ENCODE results near the gene PITPNM1. TPM values are rescaled to one million over a fixed set of nuclear protein-coding genes. Genes with fewer than 3 reads are reported as not detected.

Gene PITPNM1
- total RNA-seq, 1 experiment from 2014 or later, result 70.4 TPM

- CTCF ChIA-PET, result no interaction called here
- no peak for ATAC-seq
Observed at GRCh38 chr11:67520856-67521824, 16.0 kb upstream of the PITPNM1 start.

GRCh38 chr11:67519726-67520125 is 14.6 kb upstream of the PITPNM1 start:
- BruUV-seq (replicated peaks), result no TSS peak
- DNase-seq (ENCODE audit: low read depth, low spot score) (no peak), ATAC-seq (no peak)
- intact Hi-C loops (cut with micrococcal nuclease; ENCODE audit: unreplicated experiment) (no loop called here), in situ Hi-C loops (cut with HindIII; ENCODE audit: low pct_unique_long_range_greater_than_20kb, low sequenced_read_pairs) (no loop called here)
- no peaks in the 10 kb centered on the region for H3K36me3 ChIP-seq (ENCODE audit: control insufficient read depth, insufficient read depth, low read length)
- H3K4me3 ChIP-seq (ENCODE audit: low read depth in 2 of 2, low read length in 2 of 2), result no peak overlapping the region
- no peaks in the 10 kb centered on the region for H3K27me3 ChIP-seq (ENCODE audit: control insufficient read depth, insufficient read depth, low read length)
- H3K9me3 ChIP-seq (ENCODE audit: control insufficient read depth, insufficient read depth, low read depth, low read length), result no peaks in the 10 kb centered on the region
- ChIA-PET CTCF (no interaction called here), POLR2A (no interaction called here)
- no peak overlapping the region for H3K27ac ChIP-seq (ENCODE audit: low read length)
- peaks cover 3% of the 10 kb centered on the region; the same call in 1 of the 2 replicates for H3K4me1 ChIP-seq (ENCODE audit: control insufficient read depth, insufficient read depth, low read length)
- TF ChIP-seq REST (IDR thresholded peaks at IDR 0.05; ENCODE audit: insufficient read depth in 1 of 2, low read depth in 2 of 2, low read length in 1 of 2), result no peak
- TF ChIP-seq TCF7L2 (IDR thresholded peaks at IDR 0.05; ENCODE audit: low read depth, low read length), result no peak
- TF ChIP-seq POLR2AphosphoS5 (IDR thresholded peaks at IDR 0.05; ENCODE audit: low read depth, low read length), result no peak
- no peak for TF ChIP-seq CTCF (IDR thresholded peaks at IDR 0.05)

More at GRCh38 chr11:67520856-67521824, 16.0 kb upstream of the PITPNM1 start:
- POLR2A ChIA-PET, result no interaction called here
- Histone ChIP-seq H3K4me3 (ENCODE audit: low read depth in 2 of 2, low read length in 2 of 2) (no peak overlapping the region), H3K27ac (ENCODE audit: low read length) (no peak overlapping the region), H3K36me3 (ENCODE audit: control insufficient read depth, insufficient read depth, low read length) (no peaks in the 10 kb centered on the region), H3K27me3 (ENCODE audit: control insufficient read depth, insufficient read depth, low read length) (no peaks in the 10 kb centered on the region), H3K4me1 (ENCODE audit: control insufficient read depth, insufficient read depth, low read length) (peaks cover 3% of the 10 kb centered on the region; the same call in 1 of the 2 replicates), H3K9me3 (ENCODE audit: control insufficient read depth, insufficient read depth, low read depth, low read length) (no peaks in the 10 kb centered on the region)
- in situ Hi-C loops (cut with HindIII; ENCODE audit: low pct_unique_long_range_greater_than_20kb, low sequenced_read_pairs) (no loop called here), intact Hi-C loops (cut with micrococcal nuclease; ENCODE audit: unreplicated experiment) (no loop called here)
- BruUV-seq (replicated peaks), result no TSS peak
- no peak for DNase-seq (ENCODE audit: low read depth, low spot score)
- TF ChIP-seq REST (IDR thresholded peaks at IDR 0.05; ENCODE audit: insufficient read depth in 1 of 2, low read depth in 2 of 2, low read length in 1 of 2) (no peak), POLR2AphosphoS5 (IDR thresholded peaks at IDR 0.05; ENCODE audit: low read depth, low read length) (no peak), SIN3A (IDR thresholded peaks at IDR 0.05; ENCODE audit: borderline replicate concordance, insufficient read depth, low read depth, low read length) (no peak), TCF7L2 (IDR thresholded peaks at IDR 0.05; ENCODE audit: low read depth, low read length) (no peak), CTCF (IDR thresholded peaks at IDR 0.05) (no peak)

Measured in Panc1 (cell line).